AG09319 (cell line): ENCODE data around the gene ZNHIT6.

ENCODE experiments used
- DNase-seq: peaks from one replicate; pipeline ENCODE4 v3.0.0-alpha.2; 2010; ENCODE audit warnings: low read depth; ENCODE audit errors: extremely low read depth
- TF ChIP-seq, protein P1 (sequence below): IDR thresholded peaks from 2 replicates; pipeline ENCODE4 v1.5.1; 2011; ENCODE audit warnings: low read depth, mild to moderate bottlenecking, inconsistent platforms, low read length, moderate library complexity

ZNHIT6 gene

DNA sequence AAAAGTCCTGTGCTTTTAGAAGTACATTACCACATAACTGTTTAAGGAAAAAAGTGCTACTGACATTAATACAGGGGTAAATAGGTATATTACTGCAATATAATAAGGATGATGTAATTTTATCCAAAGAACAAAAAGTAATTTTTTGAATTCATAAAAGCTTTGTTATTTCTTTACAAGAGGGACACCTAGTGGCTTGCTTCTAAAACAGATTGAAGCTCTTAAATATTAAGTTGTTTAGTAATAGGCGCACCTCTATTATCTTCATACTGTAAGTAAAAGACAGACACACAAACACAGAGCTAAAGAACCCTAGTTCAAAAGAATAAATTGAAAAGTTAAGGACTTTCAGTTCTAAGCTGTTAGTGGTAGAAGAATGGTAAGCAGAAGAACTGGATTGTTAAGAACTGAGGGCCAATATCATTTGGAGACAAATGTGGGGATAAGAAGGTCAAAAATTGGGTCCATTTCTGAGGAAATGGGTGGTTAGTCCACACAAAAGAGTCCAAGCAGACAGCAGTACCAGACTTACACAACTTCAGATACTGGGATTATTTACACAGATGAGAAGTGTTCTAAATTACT, 15.4 kb downstream of the ZNHIT6 start:
- TF ChIP-seq, protein P1, sequence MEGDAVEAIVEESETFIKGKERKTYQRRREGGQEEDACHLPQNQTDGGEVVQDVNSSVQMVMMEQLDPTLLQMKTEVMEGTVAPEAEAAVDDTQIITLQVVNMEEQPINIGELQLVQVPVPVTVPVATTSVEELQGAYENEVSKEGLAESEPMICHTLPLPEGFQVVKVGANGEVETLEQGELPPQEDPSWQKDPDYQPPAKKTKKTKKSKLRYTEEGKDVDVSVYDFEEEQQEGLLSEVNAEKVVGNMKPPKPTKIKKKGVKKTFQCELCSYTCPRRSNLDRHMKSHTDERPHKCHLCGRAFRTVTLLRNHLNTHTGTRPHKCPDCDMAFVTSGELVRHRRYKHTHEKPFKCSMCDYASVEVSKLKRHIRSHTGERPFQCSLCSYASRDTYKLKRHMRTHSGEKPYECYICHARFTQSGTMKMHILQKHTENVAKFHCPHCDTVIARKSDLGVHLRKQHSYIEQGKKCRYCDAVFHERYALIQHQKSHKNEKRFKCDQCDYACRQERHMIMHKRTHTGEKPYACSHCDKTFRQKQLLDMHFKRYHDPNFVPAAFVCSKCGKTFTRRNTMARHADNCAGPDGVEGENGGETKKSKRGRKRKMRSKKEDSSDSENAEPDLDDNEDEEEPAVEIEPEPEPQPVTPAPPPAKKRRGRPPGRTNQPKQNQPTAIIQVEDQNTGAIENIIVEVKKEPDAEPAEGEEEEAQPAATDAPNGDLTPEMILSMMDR = peak; percentile 53

GRCh38 chr1:85689775-85690404, 18.3 kb downstream of the ZNHIT6 start:
- DNase-seq = no peak
- TF ChIP-seq, protein P1 = no peak

More for the DNA sequence above, 15.4 kb downstream of the ZNHIT6 start:
- DNase-seq = peak; percentile 44

GRCh38 chr1:85683292-85684025, 24.8 kb downstream of the ZNHIT6 start:
- no peak for DNase-seq
- TF ChIP-seq, protein P1 = no peak

GRCh38 chr1:85681087-85681486, 27.1 kb downstream of the ZNHIT6 start:
- peak; percentile 11 for DNase-seq

DNA sequence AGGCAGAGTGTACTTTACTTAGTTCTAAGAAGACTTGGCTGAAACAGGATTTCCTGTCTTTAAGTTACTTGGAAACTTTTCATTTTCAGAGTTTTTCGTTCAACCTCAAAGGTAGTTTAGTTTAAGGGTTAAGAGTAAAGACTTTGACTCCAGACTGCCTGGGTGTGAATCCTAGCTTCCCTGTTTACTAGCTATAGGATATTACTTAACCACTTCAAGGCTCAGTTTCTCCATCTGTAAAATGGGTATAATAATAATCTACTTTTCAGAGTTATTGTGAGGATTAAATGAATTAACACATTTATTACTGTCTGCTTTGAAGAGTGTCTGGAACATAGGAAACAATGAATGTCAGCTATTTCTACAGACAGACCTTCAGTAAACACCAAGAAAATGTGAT, 30.0 kb downstream of the ZNHIT6 start:
- TF ChIP-seq, protein P1 = no peak
- no peak for DNase-seq

More at GRCh38 chr1:85681087-85681486, 27.1 kb downstream of the ZNHIT6 start:
- TF ChIP-seq, protein P1 = no peak

DNA sequence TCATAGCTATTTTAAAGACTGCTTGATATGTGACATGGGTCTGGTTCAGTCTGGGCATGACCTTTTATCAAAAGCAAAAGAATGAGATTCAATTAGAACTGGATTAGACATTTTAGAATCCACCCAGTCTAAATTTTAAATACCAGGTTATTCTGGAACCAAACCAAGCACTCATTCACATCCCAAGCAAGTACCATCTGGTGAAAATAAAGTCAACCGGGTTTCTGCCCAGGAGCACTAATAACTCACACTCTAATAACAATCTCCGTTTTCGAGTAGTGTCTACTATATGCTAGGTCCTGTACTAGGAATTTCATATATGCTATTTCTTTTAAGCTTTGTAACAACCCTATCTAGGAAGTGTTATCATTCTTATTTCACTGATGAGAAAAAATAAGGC, 30.6 kb downstream of the ZNHIT6 start:
- TF ChIP-seq, protein P1 = no peak
- no peak for DNase-seq
